HCT116 (cell line): ENCODE measurements around the gene ODAPH. TPM values are rescaled to one million over a fixed set of nuclear protein-coding genes. Genes with fewer than 3 reads are reported as not detected.
"Not testable (repeated sequence)": the region's sequence is repeated elsewhere in the genome, so short reads cannot be mapped to it uniquely, and the experiment has no call there.

Experiments
- ATAC-seq: fragments of 200-7000 bp; cut with Tn5 transposase; 2 replicates; pipeline ENCODE4 v1.9.1; 2020; ENCODE audit warnings: mild to moderate bottlenecking, moderate library complexity
- BruUV-seq: library from RNA; stranded (reverse); fragments of 400-500 nt; replicated peaks from 2 replicates; lab custom pipeline; 2021; lab: Mats Ljungman, UMichigan
- CTCF ChIA-PET: fragments of 300-600 bp; sonication (Branson Sonifier 250); formaldehyde crosslinking; loops from one replicate; lab custom pipeline; 2021; ENCODE audit warnings: antibody characterized with exemption; lab: Charles Lee
- POLR2A ChIA-PET: fragments of 300-600, 350-600 bp; sonication (Branson Sonifier 250); formaldehyde crosslinking; loops from one replicate; lab custom pipeline; 2021; ENCODE audit warnings: antibody characterized with exemption; lab: Charles Lee
- RAD21 ChIA-PET, 2 experiments: fragments of 300-600 bp; sonication (Branson Sonifier 250); formaldehyde crosslinking; loops; one replicate each; lab custom pipeline; 2023; ENCODE audit warnings: low total read pairs in 2 of 2; ENCODE audit not compliant: uncharacterized antibody in 2 of 2, unreplicated experiment in 2 of 2, low non-redundant PET in 1 of 2; lab: Charles Lee
- DNase-seq: peaks from one replicate; pipeline ENCODE4 v3.0.0-alpha.2; 2010; ENCODE audit warnings: low read depth, low spot score
- H2AFZ ChIP-seq: fragments of 200-600 bp; shearing (Covaris generic), sonication (generic); 2 replicates; pipeline ENCODE4 v1.6.1; 2017; ENCODE audit warnings: low read depth, mixed run types, mixed read lengths, antibody characterized with exemption, low read length; ENCODE audit not compliant: poor library complexity, severe bottlenecking
- H3K27ac ChIP-seq: 2 replicates; pipeline ENCODE4 v1.5.1; 2012; ENCODE audit warnings: low read depth, low read length
- H3K27me3 ChIP-seq: fragments of 200-600 bp; sonication (generic); 2 replicates; pipeline ENCODE4 v1.6.1; 2016; ENCODE audit warnings: mixed run types, low read length, mixed read lengths; ENCODE audit not compliant: insufficient read depth
- H3K36me3 ChIP-seq, 2 experiments: fragments of 200-500 bp in 1 of 2; fragments of 200-600 bp in 1 of 2; sonication (Bioruptor generic) in 1 of 2; sonication (generic) in 1 of 2; 2 replicates each; pipeline versions ENCODE4 v1.5.1 to v1.6.1; 2014 to 2016; ENCODE audit warnings: low read length in 2 of 2, inconsistent platforms in 1 of 2, mixed read lengths in 1 of 2, mixed run types in 1 of 2; ENCODE audit not compliant: insufficient read depth in 2 of 2, control insufficient read depth in 1 of 2
- H3K4me1 ChIP-seq, 2 experiments: fragments of 200-600 bp in 1 of 2; sonication (generic) in 1 of 2; 2 replicates each; pipeline versions ENCODE4 v1.5.1 to v1.6.1; 2012 to 2017; ENCODE audit warnings: low read length in 2 of 2, inconsistent platforms in 1 of 2, mild to moderate bottlenecking in 1 of 2, mixed read lengths in 1 of 2, mixed run types in 1 of 2, moderate library complexity in 1 of 2; ENCODE audit not compliant: insufficient read depth in 2 of 2, control insufficient read depth in 1 of 2
- H3K4me2 ChIP-seq: fragments of 200-600 bp; sonication (generic); 2 replicates; pipeline ENCODE4 v1.6.1; 2017; ENCODE audit warnings: mixed run types, low read length, mixed read lengths
- H3K4me3 ChIP-seq, 2 experiments: fragments of 200-600 bp in 1 of 2; sonication (generic) in 1 of 2; replicated peaks in 1 of 2; 2 replicates each; pipeline ENCODE4 v1.5.1; 2011 to 2016; ENCODE audit warnings: low read length in 2 of 2, control low read depth in 1 of 2, low read depth in 1 of 2, mild to moderate bottlenecking in 1 of 2, mixed read lengths in 1 of 2, mixed run types in 1 of 2
- H3K79me2 ChIP-seq: fragments of 200-600 bp; sonication (generic); 2 replicates; pipeline ENCODE4 v1.6.1; 2017; ENCODE audit warnings: mild to moderate bottlenecking, mixed run types, low read length, moderate library complexity, mixed read lengths; ENCODE audit not compliant: insufficient read depth
- H3K9ac ChIP-seq: fragments of 200-600 bp; sonication (generic); 2 replicates; pipeline ENCODE4 v1.6.1; 2016; ENCODE audit warnings: low read length, mixed read lengths
- H3K9me2 ChIP-seq: fragments of 200-600 bp; sonication (generic), shearing (Covaris generic); 2 replicates; pipeline ENCODE4 v1.6.1; 2017; ENCODE audit warnings: mixed run types, mild to moderate bottlenecking, moderate library complexity; ENCODE audit not compliant: insufficient read depth
- H3K9me3 ChIP-seq, 2 experiments: fragments of 200-500 bp in 1 of 2; fragments of 200-600 bp in 1 of 2; sonication (Bioruptor generic) in 1 of 2; sonication (generic) in 1 of 2; 2 replicates each; pipeline ENCODE4 v1.6.1; 2014 to 2017; ENCODE audit warnings: low read length in 2 of 2, mixed read lengths in 2 of 2, inconsistent platforms in 1 of 2, low read depth in 1 of 2, mild to moderate bottlenecking in 1 of 2, mixed run types in 1 of 2, moderate library complexity in 1 of 2; ENCODE audit not compliant: control insufficient read depth in 1 of 2, insufficient read depth in 1 of 2
- H4K20me1 ChIP-seq: fragments of 200-600 bp; sonication (generic), shearing (Covaris generic); 2 replicates; pipeline ENCODE4 v1.6.1; 2017; ENCODE audit warnings: mixed run types, mild to moderate bottlenecking, moderate library complexity; ENCODE audit not compliant: insufficient read depth
- ATF3 ChIP-seq: IDR thresholded peaks from 2 replicates; pipeline ENCODE4 v1.6.1; 2012
- CEBPB ChIP-seq: IDR thresholded peaks from 2 replicates; pipeline ENCODE4 v1.6.1; 2012; ENCODE audit warnings: low read depth
- ELF1 ChIP-seq: IDR thresholded peaks from 2 replicates; pipeline ENCODE4 v1.6.1; 2012; ENCODE audit warnings: low read depth, borderline replicate concordance
- EZH2 ChIP-seq: fragments of 200-600 bp; sonication (generic); IDR thresholded peaks from 2 replicates; pipeline ENCODE4 v1.6.1; 2017; ENCODE audit warnings: antibody characterized with exemption, mixed run types
- POLR2A ChIP-seq: IDR thresholded peaks from 2 replicates; pipeline ENCODE4 v1.7.0; 2011; ENCODE audit warnings: borderline replicate concordance; ENCODE audit not compliant: insufficient read depth, insufficient read length; ENCODE audit errors: extremely low read depth
- SIN3A ChIP-seq: IDR thresholded peaks from 2 replicates; pipeline ENCODE4 v1.6.1; 2012; ENCODE audit warnings: low read depth
- SRF ChIP-seq: IDR thresholded peaks from 2 replicates; pipeline ENCODE4 v1.6.1; 2012; ENCODE audit warnings: low read depth
- ZBTB33 ChIP-seq: IDR thresholded peaks from 2 replicates; pipeline ENCODE4 v1.6.1; 2011; ENCODE audit warnings: mild to moderate bottlenecking, low read length, moderate library complexity; ENCODE audit not compliant: insufficient replicate concordance; ENCODE audit errors: extremely low read depth
- ZNF274 ChIP-seq: fragments of 200-500 bp; sonication (Bioruptor generic); IDR thresholded peaks from 2 replicates; pipeline ENCODE4 v1.6.1; 2014; ENCODE audit warnings: mild to moderate bottlenecking, low read depth, low read length, inconsistent platforms
- intact Hi-C: fragments of 100-400 bp; cut with micrococcal nuclease; formaldehyde crosslinking; loops from 2 replicates; pipeline ENCODE4 v1.10.0; 2022
- total RNA-seq: library from RNA; stranded (reverse); gene quantifications from one replicate; pipeline ENCODE4 v1.2.1, GENCODE V29; 2021; ENCODE audit not compliant: unreplicated experiment

Gene ODAPH
- total RNA-seq, 1 experiment from 2014 or later = not detected

- H3K27ac ChIP-seq, POLR2A ChIA-PET, H2AFZ ChIP-seq, H3K9me3 ChIP-seq, CTCF ChIA-PET, ATAC-seq, BruUV-seq, H3K79me2 ChIP-seq, H3K9ac ChIP-seq, H3K4me1 ChIP-seq, H3K4me3 ChIP-seq, DNase-seq, H3K36me3 ChIP-seq, intact Hi-C loops, RAD21 ChIA-PET, H3K9me2 ChIP-seq, H3K27me3 ChIP-seq, H4K20me1 ChIP-seq, H3K4me2 ChIP-seq: not testable (repeated sequence)
Observed at GRCh38 chr4:75533926-75534325, 21.9 kb upstream of the ODAPH start.

- H3K27ac ChIP-seq, DNase-seq, POLR2A ChIA-PET, H3K79me2 ChIP-seq, H3K9me3 ChIP-seq, H3K4me1 ChIP-seq, H3K9me2 ChIP-seq, H4K20me1 ChIP-seq, H3K4me2 ChIP-seq, RAD21 ChIA-PET, CTCF ChIA-PET, H3K9ac ChIP-seq, intact Hi-C loops, H3K27me3 ChIP-seq, H2AFZ ChIP-seq, ATAC-seq, BruUV-seq, H3K36me3 ChIP-seq, H3K4me3 ChIP-seq: not testable (repeated sequence)
Observed at GRCh38 chr4:75537308-75537707, 18.6 kb upstream of the ODAPH start.

GRCh38 chr4:75542824-75543223, 13.0 kb upstream of the ODAPH start:
- Histone ChIP-seq H3K36me3 (no peaks in the 10 kb centered on the region), H3K4me3 (no peak overlapping the region), H3K4me2 (no peak overlapping the region), H3K9me2 (no peaks in the 10 kb centered on the region), H4K20me1 (no peaks in the 10 kb centered on the region), H3K79me2 (no peaks in the 10 kb centered on the region), H3K27ac (no peak overlapping the region), H3K9ac (no peak overlapping the region), H3K27me3 (no peaks in the 10 kb centered on the region), H2AFZ (no peak overlapping the region), H3K9me3 (no peaks in the 10 kb centered on the region), H3K4me1 (peaks cover 0 to 5% of the 10 kb centered on the region in 2 experiments; a peak in 1 of 4 replicates)
- no peak; the same call in 1 of the 2 replicates for ATAC-seq
- intact Hi-C loops = no loop called here
- TF ChIP-seq SIN3A (no peak), EZH2 (no peak), ATF3 (no peak), ZBTB33 (no peak), POLR2A (no peak), ELF1 (no peak), ZNF274 (no peak), CEBPB (no peak), SRF (no peak)
- BruUV-seq = no TSS peak
- ChIA-PET POLR2A (no interaction called here), CTCF (no interaction called here), RAD21 (no interaction called here)
- DNase-seq = no peak
